Trophoblast cell (in vitro differentiated cells and primary cell): ENCODE data around the gene POLN.

ENCODE experiments used
- DNase-seq, 2 donors: peaks; one replicate each; pipeline ENCODE4 v3.0.0-alpha.2; 2016
- H2AFZ ChIP-seq: 2 replicates; pipeline ENCODE4 v1.6.1; 2013; ENCODE audit warnings: low read length, moderate library complexity, mild to moderate bottlenecking; ENCODE audit not compliant: insufficient read depth, poor library complexity
- H2AK5ac ChIP-seq: 2 replicates; pipeline ENCODE4 v1.6.1; 2013; ENCODE audit warnings: mild to moderate bottlenecking, low read length
- H2BK120ac ChIP-seq: 2 replicates; pipeline ENCODE4 v1.6.1; 2013; ENCODE audit warnings: low read length, mild to moderate bottlenecking, moderate library complexity; ENCODE audit not compliant: insufficient read depth, poor library complexity
- H2BK12ac ChIP-seq: 2 replicates; pipeline ENCODE4 v1.6.1; 2013; ENCODE audit warnings: mild to moderate bottlenecking, low read length, moderate library complexity
- H2BK5ac ChIP-seq: 2 replicates; pipeline ENCODE4 v1.6.1; 2013; ENCODE audit warnings: low read length, low read depth, moderate library complexity, mild to moderate bottlenecking; ENCODE audit not compliant: poor library complexity
- H3K14ac ChIP-seq: 2 replicates; pipeline ENCODE4 v1.6.1; 2013; ENCODE audit warnings: mild to moderate bottlenecking, low read length
- H3K18ac ChIP-seq: 2 replicates; pipeline ENCODE4 v1.6.1; 2013; ENCODE audit warnings: mild to moderate bottlenecking, low read length
- H3K23ac ChIP-seq: 2 replicates; pipeline ENCODE4 v1.6.1; 2013; ENCODE audit warnings: low read length
- H3K27ac ChIP-seq: 2 replicates; pipeline ENCODE4 v1.5.1; 2013; ENCODE audit warnings: low read depth, mild to moderate bottlenecking, inconsistent platforms, low read length, moderate library complexity
- H3K27me3 ChIP-seq: 2 replicates; pipeline ENCODE4 v1.6.1; 2013; ENCODE audit warnings: inconsistent platforms, mild to moderate bottlenecking, low read length, moderate library complexity; ENCODE audit not compliant: insufficient read depth
- H3K36me3 ChIP-seq, 2 experiments: 1 replicate in 1 of 2; 2 replicates in 1 of 2; pipeline ENCODE4 v1.6.1; 2013; ENCODE audit warnings: low read length in 2 of 2, mild to moderate bottlenecking in 2 of 2, moderate library complexity in 1 of 2; ENCODE audit not compliant: insufficient read depth in 2 of 2, control insufficient read depth in 1 of 2
- H3K4ac ChIP-seq: 2 replicates; pipeline ENCODE4 v1.6.1; 2013; ENCODE audit warnings: low read depth, mild to moderate bottlenecking, low read length, moderate library complexity
- H3K4me1 ChIP-seq, 2 experiments: 1 replicate in 1 of 2; 2 replicates in 1 of 2; pipeline ENCODE4 v1.6.1; 2013; ENCODE audit warnings: low read length in 2 of 2, mild to moderate bottlenecking in 2 of 2, moderate library complexity in 1 of 2; ENCODE audit not compliant: insufficient read depth in 2 of 2, control insufficient read depth in 1 of 2
- H3K4me2 ChIP-seq: 2 replicates; pipeline ENCODE4 v1.6.1; 2013; ENCODE audit warnings: inconsistent platforms, mild to moderate bottlenecking, low read length, moderate library complexity
- H3K4me3 ChIP-seq: 2 replicates; pipeline ENCODE4 v1.5.1; 2013; ENCODE audit warnings: mild to moderate bottlenecking, low read depth, low read length, inconsistent platforms
- H3K79me1 ChIP-seq: one replicate; pipeline ENCODE4 v1.6.1; 2013; ENCODE audit warnings: low read length
- H3K79me2 ChIP-seq: 2 replicates; pipeline ENCODE4 v1.6.1; 2013; ENCODE audit warnings: low read length, mild to moderate bottlenecking; ENCODE audit not compliant: control insufficient read depth, insufficient read depth, poor library complexity
- H3K9ac ChIP-seq: 2 replicates; pipeline ENCODE4 v1.6.1; 2013; ENCODE audit warnings: mild to moderate bottlenecking, low read length
- H3K9me3 ChIP-seq: 2 replicates; pipeline ENCODE4 v1.6.1; 2013; ENCODE audit warnings: low read depth, mild to moderate bottlenecking, control low read depth, inconsistent platforms, low read length; ENCODE audit not compliant: insufficient read depth
- H4K12ac ChIP-seq: 2 replicates; pipeline ENCODE4 v1.6.1; 2013; ENCODE audit warnings: low read depth, mild to moderate bottlenecking, low read length, moderate library complexity
- H4K8ac ChIP-seq: 2 replicates; pipeline ENCODE4 v1.6.1; 2013; ENCODE audit warnings: low read depth, mild to moderate bottlenecking, low read length, moderate library complexity
- H4K91ac ChIP-seq: one replicate; pipeline ENCODE4 v1.6.1; 2013; ENCODE audit warnings: low read depth, mild to moderate bottlenecking, low read length, moderate library complexity
- WGBS: extraction: QIAGEN DNeasy Blood & Tissue Kit; methylation state at CpG from one replicate; pipeline ENCODE4 v1.1.7; 2013; ENCODE audit warnings: missing lambda C conversion rate; ENCODE audit not compliant: insufficient read length, insufficient coverage; ENCODE audit errors: extremely low coverage; 5-methylcytosine and 5-hydroxymethylcytosine counted together

Gene POLN

DNA sequence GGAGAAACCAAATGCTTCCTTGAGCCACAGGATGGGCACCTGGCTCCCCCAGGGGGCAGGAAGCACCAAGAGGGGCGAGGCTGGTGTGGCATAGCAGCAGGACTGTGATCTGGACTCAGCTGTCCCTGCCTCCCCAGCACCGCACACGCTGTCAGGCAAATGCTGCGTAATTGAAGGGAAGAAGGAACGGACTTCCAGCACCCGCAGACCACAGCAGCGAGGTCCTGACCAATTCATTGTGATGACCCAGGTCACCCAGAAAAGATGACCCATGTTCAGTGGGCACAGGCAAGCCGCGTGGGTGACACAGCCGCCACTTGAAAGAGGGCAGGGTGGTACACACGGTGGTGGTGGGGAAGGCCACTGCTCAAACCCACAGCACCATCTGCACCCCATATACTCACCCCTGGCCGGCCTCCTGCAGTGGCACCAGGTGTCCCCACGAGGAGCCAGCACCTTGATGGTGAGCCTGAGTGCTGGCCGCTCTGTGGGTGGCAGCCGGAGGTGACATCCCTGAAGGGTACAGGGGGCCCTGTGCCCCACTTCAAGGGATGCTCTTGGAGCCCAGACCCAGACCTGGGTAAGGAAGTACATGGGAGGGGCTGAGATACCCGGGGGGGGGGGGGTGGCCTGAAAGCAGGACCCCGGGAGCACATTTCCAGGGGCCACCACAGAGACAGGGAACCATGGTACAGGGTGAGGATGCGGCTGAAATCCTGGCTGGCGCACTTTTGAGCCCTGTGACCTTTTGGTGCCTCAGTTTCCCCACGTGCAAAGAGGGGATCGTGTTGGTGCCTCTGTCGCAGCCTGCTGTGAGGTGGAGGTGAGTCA, 171.3 kb downstream of the POLN start:
- H3K4me1 ChIP-seq, result peaks cover 8 to 14% of the 10 kb centered on the region in 2 experiments
- no peaks in the 10 kb centered on the region for H3K79me1 ChIP-seq
- H2BK120ac ChIP-seq, result no peak overlapping the region
- H2BK12ac ChIP-seq, result no peak overlapping the region
- no peak overlapping the region for H3K18ac ChIP-seq
- H4K8ac ChIP-seq, result no peak overlapping the region
- H3K4me3 ChIP-seq, result peak overlapping the region; percentile 6
- H3K36me3 ChIP-seq, result no peaks in the 10 kb centered on the region
- H3K4me2 ChIP-seq, result no peak overlapping the region
- H4K12ac ChIP-seq, result no peak overlapping the region
- H3K27ac ChIP-seq, result no peak overlapping the region
- DNase-seq, result no peak
- no peak overlapping the region for H2AK5ac ChIP-seq
- no CpG with 5 or more reads among the region's 22 CpGs for WGBS
- H2AFZ ChIP-seq, result no peak overlapping the region
- H3K27me3 ChIP-seq, result no peaks in the 10 kb centered on the region
- no peak overlapping the region for H3K23ac ChIP-seq
- no peak overlapping the region for H2BK5ac ChIP-seq
- H4K91ac ChIP-seq, result no peak overlapping the region
- peaks cover 6% of the 10 kb centered on the region for H3K9me3 ChIP-seq
- no peak overlapping the region for H3K4ac ChIP-seq
- no peak overlapping the region for H3K9ac ChIP-seq
- H3K79me2 ChIP-seq, result no peaks in the 10 kb centered on the region
- H3K14ac ChIP-seq, result no peak overlapping the region

DNA sequence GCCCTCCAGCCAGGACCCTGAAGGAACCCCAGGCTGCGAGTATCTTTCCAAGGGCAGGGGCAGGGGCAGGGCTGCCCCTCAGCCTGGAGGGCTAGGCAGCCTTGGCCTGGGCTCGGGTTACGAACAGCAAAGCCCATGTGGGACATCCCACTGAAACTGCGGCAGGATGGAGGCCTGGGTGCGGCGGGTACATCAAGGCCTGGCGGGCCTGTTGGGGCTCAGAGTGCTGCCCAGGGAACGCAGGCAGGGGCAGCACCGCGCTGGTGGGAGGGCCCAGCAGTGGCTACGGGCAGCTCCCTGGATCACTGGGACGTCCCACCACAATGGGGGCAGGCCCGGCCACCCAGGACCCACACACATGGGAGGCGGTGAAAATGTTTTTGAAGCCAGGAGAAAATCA, 171.9 kb downstream of the POLN start:
- H4K12ac ChIP-seq, result no peak overlapping the region
- H3K9ac ChIP-seq, result no peak overlapping the region
- H2BK120ac ChIP-seq, result no peak overlapping the region
- no peak overlapping the region for H4K8ac ChIP-seq
- H3K14ac ChIP-seq, result no peak overlapping the region
- no peaks in the 10 kb centered on the region for H3K79me1 ChIP-seq
- peaks cover 8 to 14% of the 10 kb centered on the region in 2 experiments for H3K4me1 ChIP-seq
- no peak overlapping the region for H3K27ac ChIP-seq
- H2AFZ ChIP-seq, result no peak overlapping the region
- no peaks in the 10 kb centered on the region for H3K36me3 ChIP-seq
- no CpG with 5 or more reads among the region's 14 CpGs for WGBS
- H4K91ac ChIP-seq, result no peak overlapping the region
- no peak overlapping the region for H3K4me3 ChIP-seq
- H3K18ac ChIP-seq, result no peak overlapping the region
- no peak for DNase-seq
- H3K27me3 ChIP-seq, result no peaks in the 10 kb centered on the region
- no peak overlapping the region for H2BK5ac ChIP-seq
- no peak overlapping the region for H3K4ac ChIP-seq
- no peaks in the 10 kb centered on the region for H3K79me2 ChIP-seq
- H3K23ac ChIP-seq, result no peak overlapping the region
- H2AK5ac ChIP-seq, result no peak overlapping the region
- no peak overlapping the region for H2BK12ac ChIP-seq
- H3K9me3 ChIP-seq, result peaks cover 6% of the 10 kb centered on the region
- no peak overlapping the region for H3K4me2 ChIP-seq

DNA sequence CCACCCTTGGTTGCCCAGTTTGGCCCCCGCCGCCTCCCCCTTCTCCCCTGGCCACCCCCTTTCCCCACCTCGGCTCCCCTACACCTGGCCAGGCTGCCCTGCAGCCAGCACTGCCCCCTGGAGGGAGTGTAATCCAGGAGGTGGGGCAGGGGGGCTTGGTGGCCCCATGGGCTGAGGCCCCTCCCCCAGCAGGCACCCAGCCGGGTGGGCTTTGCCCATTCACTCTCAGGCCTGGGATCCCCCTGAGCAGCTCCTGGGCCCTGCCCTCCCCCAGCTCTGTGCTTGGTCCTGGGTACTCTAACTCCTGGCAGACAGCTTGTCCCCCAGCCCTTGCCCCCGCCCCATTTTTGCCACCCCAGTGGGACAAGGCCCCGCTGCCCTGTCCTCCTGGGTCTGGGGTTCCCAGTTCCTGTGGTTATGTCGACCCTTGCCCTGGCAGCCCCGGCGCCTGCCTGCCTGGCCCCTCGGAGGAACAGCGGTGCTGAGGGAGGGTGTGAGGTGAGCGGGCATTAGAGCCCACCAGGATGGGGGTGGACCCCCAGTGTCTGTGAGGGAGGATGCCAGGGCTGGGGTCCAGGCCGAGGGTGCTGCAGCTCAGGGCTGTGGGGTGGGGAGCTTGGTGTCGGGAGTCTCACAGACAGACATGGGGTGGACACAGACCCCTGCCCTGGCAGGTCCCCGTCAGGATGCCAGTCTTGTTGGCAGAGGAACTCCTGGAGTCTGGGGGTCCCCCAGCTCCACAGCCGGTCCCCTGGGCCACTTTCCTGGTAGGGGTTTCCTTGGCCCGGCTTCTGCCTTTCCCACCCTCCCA, 172.6 kb downstream of the POLN start:
- H3K4me3 ChIP-seq, result no peak overlapping the region
- no CpG with 5 or more reads among the region's 17 CpGs for WGBS
- no peaks in the 10 kb centered on the region for H3K36me3 ChIP-seq
- no peak overlapping the region for H4K91ac ChIP-seq
- H4K8ac ChIP-seq, result no peak overlapping the region
- no peak overlapping the region for H3K23ac ChIP-seq
- H3K4me1 ChIP-seq, result peaks cover 8 to 14% of the 10 kb centered on the region in 2 experiments
- no peak overlapping the region for H3K4me2 ChIP-seq
- H3K79me1 ChIP-seq, result no peaks in the 10 kb centered on the region
- no peak overlapping the region for H2BK120ac ChIP-seq
- H3K27me3 ChIP-seq, result no peaks in the 10 kb centered on the region
- H3K18ac ChIP-seq, result no peak overlapping the region
- no peak overlapping the region for H3K14ac ChIP-seq
- peaks cover 6% of the 10 kb centered on the region for H3K9me3 ChIP-seq
- DNase-seq, result no peak
- H2AK5ac ChIP-seq, result no peak overlapping the region
- no peak overlapping the region for H4K12ac ChIP-seq
- no peak overlapping the region for H2BK5ac ChIP-seq
- no peak overlapping the region for H2AFZ ChIP-seq
- H2BK12ac ChIP-seq, result no peak overlapping the region
- no peak overlapping the region for H3K27ac ChIP-seq
- no peak overlapping the region for H3K9ac ChIP-seq
- H3K79me2 ChIP-seq, result no peaks in the 10 kb centered on the region
- no peak overlapping the region for H3K4ac ChIP-seq

DNA sequence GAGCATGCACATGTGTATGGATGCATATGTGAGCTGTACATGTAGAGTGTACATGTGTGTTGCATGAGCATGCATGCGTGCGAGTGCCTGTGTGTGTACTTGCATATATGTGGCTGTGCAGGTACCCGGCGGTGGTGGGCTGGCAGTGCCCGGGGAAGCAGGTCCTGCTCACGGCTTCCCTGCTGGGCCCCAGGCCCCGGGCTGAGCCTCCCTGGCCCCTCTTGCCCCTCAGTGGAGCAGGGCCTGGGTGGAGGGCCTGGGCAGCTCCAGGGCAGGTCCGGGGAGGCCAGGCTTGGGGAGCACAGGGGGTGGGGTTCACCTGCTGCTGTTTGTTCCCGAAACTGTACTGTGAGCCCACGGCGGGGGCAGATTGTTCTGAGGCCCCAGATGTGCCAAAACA, 173.4 kb downstream of the POLN start:
- no peaks in the 10 kb centered on the region for H3K36me3 ChIP-seq
- no peak overlapping the region for H2BK5ac ChIP-seq
- H4K8ac ChIP-seq, result no peak overlapping the region
- H3K9me3 ChIP-seq, result peaks cover 6% of the 10 kb centered on the region
- H3K14ac ChIP-seq, result no peak overlapping the region
- no peak overlapping the region for H3K23ac ChIP-seq
- H3K18ac ChIP-seq, result no peak overlapping the region
- H3K9ac ChIP-seq, result no peak overlapping the region
- H3K27ac ChIP-seq, result no peak overlapping the region
- no CpG with 5 or more reads among the region's 11 CpGs for WGBS
- no peak overlapping the region for H2BK12ac ChIP-seq
- H4K91ac ChIP-seq, result no peak overlapping the region
- no peaks in the 10 kb centered on the region for H3K79me1 ChIP-seq
- H3K79me2 ChIP-seq, result no peaks in the 10 kb centered on the region
- no peaks in the 10 kb centered on the region for H3K27me3 ChIP-seq
- no peak for DNase-seq
- H2BK120ac ChIP-seq, result no peak overlapping the region
- peaks cover 8 to 14% of the 10 kb centered on the region in 2 experiments for H3K4me1 ChIP-seq
- no peak overlapping the region for H2AFZ ChIP-seq
- no peak overlapping the region for H3K4ac ChIP-seq
- no peak overlapping the region for H4K12ac ChIP-seq
- no peak overlapping the region for H3K4me3 ChIP-seq
- no peak overlapping the region for H2AK5ac ChIP-seq
- H3K4me2 ChIP-seq, result no peak overlapping the region
